ENCODE results near the gene RBM47.

The RBM47 gene

DNA sequence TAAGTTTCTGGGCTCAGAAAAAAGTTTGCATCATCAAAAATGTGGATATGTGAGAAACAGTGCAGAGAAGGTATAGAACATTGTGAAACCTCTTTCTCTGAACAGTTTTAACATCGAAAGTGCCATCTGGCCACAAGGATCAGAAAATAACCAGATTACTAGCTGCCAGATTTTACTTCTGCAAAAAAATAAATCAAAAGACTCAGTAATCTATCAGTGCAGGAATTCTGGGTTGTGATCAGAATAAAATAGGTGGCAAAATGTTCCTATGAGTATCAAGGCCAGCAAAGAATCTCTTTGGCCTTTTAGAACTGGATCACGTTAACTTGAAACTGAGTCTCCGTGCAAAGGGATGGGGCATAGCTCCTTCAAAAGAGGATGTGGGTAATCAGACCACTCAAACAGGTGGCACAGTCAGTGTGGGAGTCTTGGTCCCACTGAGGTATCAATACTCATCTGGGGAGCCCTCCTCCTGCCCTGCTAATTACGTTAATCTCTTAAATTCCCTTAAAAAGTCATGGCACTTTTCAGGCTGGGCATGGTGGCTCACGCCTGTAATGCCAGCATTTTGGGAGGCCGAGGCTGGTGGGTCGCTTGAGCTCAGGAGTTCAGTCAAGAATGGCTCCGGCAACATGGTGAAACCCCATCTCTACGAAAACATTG is 26.7 kb upstream of the RBM47 start:
- Histone ChIP-seq H3K4me3 (IDR thresholded peaks at IDR 0.05; ENCODE audit: insufficient read depth, low read depth, low read length) (peak overlapping the region; percentile 35), H2AFZ (ENCODE audit: low read depth) (peak overlapping the region; percentile 44; the same call in 1 of the 2 replicates), H3K4me2 (peak overlapping the region; percentile 74), H3K79me2 (ENCODE audit: insufficient read depth, low read depth) (no peaks in the 10 kb centered on the region), H3K36me3 (ENCODE audit: insufficient read depth) (no peaks in the 10 kb centered on the region), H3K27ac (peak overlapping the region; percentile 94), H3K9ac (peak overlapping the region; percentile 61; the same call in 1 of the 2 replicates), H3K27me3 (ENCODE audit: insufficient read depth, low read depth) (no peaks in the 10 kb centered on the region), H3K4me1 (ENCODE audit: low read depth, poor library complexity, severe bottlenecking) (peaks cover 37% of the 10 kb centered on the region), H4K20me1 (ENCODE audit: insufficient read depth) (no peaks in the 10 kb centered on the region)
- no peak for TF ChIP-seq CTCF (conservative IDR thresholded peaks at IDR 0.05; ENCODE audit: low read depth, low read length)

DNA sequence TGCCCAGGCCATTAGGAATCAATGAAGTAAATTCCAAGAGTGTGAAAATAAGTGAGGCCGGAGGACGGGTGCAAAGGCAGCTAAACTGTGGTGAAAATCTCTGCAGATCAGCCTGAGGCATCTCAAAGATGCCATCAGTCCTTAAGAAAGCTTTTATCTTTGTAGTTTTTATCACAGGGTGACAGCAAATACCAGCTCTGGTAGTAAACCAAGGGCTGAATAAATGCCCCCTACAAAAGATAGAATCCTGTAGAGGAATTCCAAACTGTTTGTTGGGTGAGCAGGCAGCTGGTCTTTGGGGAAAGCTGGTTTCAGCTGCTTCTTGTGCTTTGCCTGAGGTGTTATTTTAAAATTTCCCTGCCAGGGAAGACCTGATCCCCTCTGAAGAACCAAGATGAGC is 21.6 kb upstream of the RBM47 start:
- no peaks in the 10 kb centered on the region for H3K36me3 ChIP-seq (ENCODE audit: insufficient read depth)
- no peaks in the 10 kb centered on the region for H4K20me1 ChIP-seq (ENCODE audit: insufficient read depth)
- no peak for TF ChIP-seq CTCF (conservative IDR thresholded peaks at IDR 0.05; ENCODE audit: low read depth, low read length)
- no peak overlapping the region for H3K4me2 ChIP-seq
- no peak overlapping the region for H2AFZ ChIP-seq (ENCODE audit: low read depth)
- H3K27me3 ChIP-seq (ENCODE audit: insufficient read depth, low read depth): no peaks in the 10 kb centered on the region
- H3K27ac ChIP-seq: no peak overlapping the region
- H3K9ac ChIP-seq: no peak overlapping the region
- no peak overlapping the region for H3K4me3 ChIP-seq (IDR thresholded peaks at IDR 0.05; ENCODE audit: insufficient read depth, low read depth, low read length)
- peaks cover 8% of the 10 kb centered on the region for H3K4me1 ChIP-seq (ENCODE audit: low read depth, poor library complexity, severe bottlenecking)
- H3K79me2 ChIP-seq (ENCODE audit: insufficient read depth, low read depth): no peaks in the 10 kb centered on the region

- Histone ChIP-seq H4K20me1 (ENCODE audit: insufficient read depth) (no peaks in the 10 kb centered on the region), H3K4me2 (no peak overlapping the region), H3K27ac (no peak overlapping the region), H3K4me3 (IDR thresholded peaks at IDR 0.05; ENCODE audit: insufficient read depth, low read depth, low read length) (no peak overlapping the region), H3K36me3 (ENCODE audit: insufficient read depth) (no peaks in the 10 kb centered on the region), H3K27me3 (ENCODE audit: insufficient read depth, low read depth) (no peaks in the 10 kb centered on the region), H2AFZ (ENCODE audit: low read depth) (no peak overlapping the region), H3K4me1 (ENCODE audit: low read depth, poor library complexity, severe bottlenecking) (no peaks in the 10 kb centered on the region), H3K79me2 (ENCODE audit: insufficient read depth, low read depth) (no peaks in the 10 kb centered on the region), H3K9ac (no peak overlapping the region)
- no peak for TF ChIP-seq CTCF (conservative IDR thresholded peaks at IDR 0.05; ENCODE audit: low read depth, low read length)
Measured at GRCh38 chr4:40649321-40649720, 19.7 kb upstream of the RBM47 start.

GRCh38 chr4:40648742-40649281 is 19.1 kb upstream of the RBM47 start:
- H3K27me3 ChIP-seq (ENCODE audit: insufficient read depth, low read depth): no peaks in the 10 kb centered on the region
- TF ChIP-seq CTCF (conservative IDR thresholded peaks at IDR 0.05; ENCODE audit: low read depth, low read length): no peak
- H3K79me2 ChIP-seq (ENCODE audit: insufficient read depth, low read depth): no peaks in the 10 kb centered on the region
- no peak overlapping the region for H3K27ac ChIP-seq
- no peaks in the 10 kb centered on the region for H3K36me3 ChIP-seq (ENCODE audit: insufficient read depth)
- H3K4me3 ChIP-seq (IDR thresholded peaks at IDR 0.05; ENCODE audit: insufficient read depth, low read depth, low read length): no peak overlapping the region
- H3K4me1 ChIP-seq (ENCODE audit: low read depth, poor library complexity, severe bottlenecking): no peaks in the 10 kb centered on the region
- no peak overlapping the region for H2AFZ ChIP-seq (ENCODE audit: low read depth)
- no peak overlapping the region for H3K4me2 ChIP-seq
- no peaks in the 10 kb centered on the region for H4K20me1 ChIP-seq (ENCODE audit: insufficient read depth)
- H3K9ac ChIP-seq: no peak overlapping the region
